Measurements from ENCODE around the gene GOPC.

GOPC gene

DNA sequence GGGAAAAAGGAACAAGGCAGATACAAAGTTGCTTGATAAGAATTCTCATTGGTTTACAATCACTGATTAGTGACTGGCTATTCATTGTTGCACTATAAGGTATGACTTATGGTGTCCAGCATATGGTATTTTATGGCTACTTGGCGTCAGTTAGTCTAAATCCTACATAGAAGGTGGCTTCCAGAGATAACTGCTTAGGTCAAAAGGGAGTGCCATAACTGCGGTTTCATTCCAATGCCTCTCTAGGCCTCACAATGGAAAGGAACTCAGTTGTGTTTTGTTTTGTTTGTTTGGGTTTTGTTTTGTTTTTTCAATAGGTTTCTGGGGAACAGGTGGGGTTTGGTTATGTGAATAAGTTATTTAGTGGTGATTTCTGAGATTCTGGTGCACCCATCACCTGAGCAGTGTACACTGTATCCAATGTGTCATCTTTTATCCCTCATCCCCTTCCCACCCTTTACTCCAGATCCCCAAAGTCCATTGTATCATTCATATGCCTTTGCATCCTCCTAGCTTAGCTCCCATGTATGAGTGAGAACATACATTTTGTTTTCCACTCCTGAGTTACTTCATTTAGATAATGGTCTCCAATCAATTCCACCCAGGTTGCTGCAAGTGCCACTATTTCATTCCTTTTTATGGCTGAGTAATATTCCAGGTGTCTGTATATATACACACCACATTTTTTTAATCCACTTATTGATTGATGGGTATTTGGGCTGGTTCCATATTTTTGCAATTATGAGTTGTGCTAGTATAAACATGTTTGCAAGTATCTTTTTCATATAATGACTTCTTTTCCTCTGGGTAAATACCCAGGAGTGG is 7.0 kb downstream of the GOPC start:
- no peak for DNase-seq (ENCODE audit: low read depth in 2 of 2)

GRCh38 chr6:117592983-117593759 is 9.1 kb downstream of the GOPC start:
- DNase-seq (ENCODE audit: low read depth in 2 of 2), result no peak

- DNase-seq (ENCODE audit: low read depth in 2 of 2), result no peak
Measured at GRCh38 chr6:117591405-117591804, 10.9 kb downstream of the GOPC start.

- DNase-seq (ENCODE audit: low read depth in 2 of 2), result no peak
Measured at GRCh38 chr6:117590447-117590846, 11.9 kb downstream of the GOPC start.

- DNase-seq (ENCODE audit: low read depth in 2 of 2), result no peak
Measured at GRCh38 chr6:117585647-117586046, 16.7 kb downstream of the GOPC start.

DNA sequence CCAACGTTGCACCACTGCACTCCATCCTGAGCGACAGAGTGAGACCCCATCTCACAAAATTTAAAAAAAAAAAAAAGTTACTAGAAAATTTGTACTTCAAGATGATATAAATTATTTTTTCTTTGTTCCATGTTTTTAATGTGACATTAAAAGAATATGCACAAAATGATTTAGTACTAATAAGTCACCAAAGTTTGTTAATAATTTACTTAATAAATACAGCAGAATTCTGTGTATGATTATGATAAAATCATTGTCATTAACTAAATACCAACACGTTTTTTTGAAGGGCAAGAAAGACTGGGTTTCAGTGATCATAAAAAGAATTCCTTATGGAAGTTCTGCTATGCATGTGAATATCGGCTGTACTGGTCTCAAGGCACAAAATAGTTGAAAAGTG is 28.1 kb downstream of the GOPC start:
- no peak for DNase-seq (ENCODE audit: low read depth in 2 of 2)

DNA sequence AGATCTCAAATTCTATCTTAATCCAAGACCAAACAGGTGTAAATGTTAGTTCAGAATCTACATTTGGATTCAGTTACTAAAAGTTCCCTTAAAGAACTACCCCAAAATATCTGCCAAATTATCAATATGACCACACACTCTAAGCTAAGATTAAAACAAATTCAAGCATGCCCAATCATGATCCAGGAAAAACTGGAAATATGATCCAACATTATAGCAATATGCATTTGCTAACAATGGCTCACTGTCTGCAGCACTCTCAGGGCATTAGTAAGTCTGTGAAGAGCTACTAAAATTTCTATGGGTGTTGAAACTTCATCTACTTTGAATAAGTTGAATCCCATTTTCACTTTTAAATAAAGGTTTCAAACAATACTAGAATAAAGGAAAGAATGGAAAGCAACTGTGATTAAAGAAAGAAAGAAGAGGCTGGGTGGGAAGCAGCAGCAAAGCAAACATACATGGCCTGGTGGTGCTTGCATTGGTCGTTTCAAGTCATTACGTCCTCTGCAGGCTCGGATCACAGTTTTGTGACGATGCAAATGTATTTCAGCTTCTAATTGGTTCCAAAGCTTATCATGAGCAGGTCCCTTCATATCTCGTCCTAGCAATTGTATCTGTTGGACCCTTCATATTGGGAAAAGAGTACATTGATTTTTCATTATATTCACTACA is 29.2 kb downstream of the GOPC start:
- DNase-seq (ENCODE audit: low read depth in 2 of 2), result no peak

GRCh38 chr6:117568831-117569410 is 33.4 kb downstream of the GOPC start:
- no peak for DNase-seq (ENCODE audit: low read depth in 2 of 2)

GRCh38 chr6:117568247-117568646 is 34.1 kb downstream of the GOPC start:
- no peak for DNase-seq (ENCODE audit: low read depth in 2 of 2)

GRCh38 chr6:117564681-117565080 is 37.6 kb downstream of the GOPC start:
- DNase-seq (ENCODE audit: low read depth in 2 of 2), result no peak

DNA sequence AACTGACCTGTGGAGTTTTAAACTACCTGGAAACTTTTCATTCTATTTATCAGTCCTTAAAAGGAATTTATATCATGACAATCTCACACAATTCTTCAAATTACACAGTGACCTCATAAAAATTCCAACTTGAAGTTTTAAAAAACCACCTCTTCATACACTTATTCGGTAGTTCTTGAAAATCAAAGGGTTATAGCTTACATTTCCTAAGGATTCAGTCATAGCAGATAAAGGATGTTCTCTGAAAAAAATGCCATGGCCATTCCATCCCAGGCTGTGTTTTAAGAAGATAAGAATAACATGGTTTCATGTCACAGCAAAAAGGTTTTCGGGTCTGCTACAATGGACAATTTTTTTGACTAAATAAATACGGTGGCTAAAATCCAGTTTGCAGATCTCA is 41.2 kb downstream of the GOPC start:
- DNase-seq (ENCODE audit: low read depth in 2 of 2), result no peak

DNA sequence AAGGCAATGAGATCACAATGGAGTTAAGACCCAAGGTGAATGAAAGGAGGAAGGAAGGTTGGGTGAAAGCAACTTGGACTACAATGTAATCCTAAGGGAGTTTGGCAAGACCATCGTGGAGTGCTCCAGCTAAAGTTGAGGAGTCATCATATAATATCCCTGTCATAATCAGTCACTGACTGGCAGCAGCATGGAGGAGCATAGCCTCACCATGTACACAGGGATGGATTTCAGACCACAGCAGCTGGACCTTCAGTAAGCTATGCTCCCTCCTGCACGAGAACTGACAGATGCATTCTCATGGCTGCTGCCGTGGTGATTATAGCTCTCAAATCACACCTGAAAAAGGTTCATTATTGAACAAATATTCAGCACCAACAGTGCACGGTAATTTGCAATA is 43.0 kb downstream of the GOPC start:
- no peak for DNase-seq (ENCODE audit: low read depth in 2 of 2)

DNA sequence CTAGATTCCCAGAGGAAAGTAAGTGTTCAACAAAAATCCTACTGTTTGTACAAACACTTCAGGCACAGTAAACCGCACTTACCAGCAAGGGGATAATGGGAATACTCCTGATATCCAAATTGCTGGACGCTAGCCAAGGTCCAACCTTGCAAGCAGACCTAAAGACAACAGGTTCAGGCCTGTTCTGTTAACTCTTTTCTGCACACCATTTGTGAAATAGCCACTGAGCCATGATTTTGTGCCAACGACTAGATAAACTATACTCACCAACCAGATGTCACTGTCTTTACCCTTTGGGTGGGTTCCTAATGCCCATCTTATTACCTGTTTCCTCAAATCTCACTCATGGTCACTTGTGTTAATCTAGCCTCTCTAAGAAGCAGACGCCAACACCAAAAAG is 43.5 kb downstream of the GOPC start:
- DNase-seq (ENCODE audit: low read depth in 2 of 2), result no peak

- DNase-seq (ENCODE audit: low read depth in 2 of 2), result no peak
Measured at GRCh38 chr6:117557951-117558350, 44.4 kb downstream of the GOPC start.

DNA sequence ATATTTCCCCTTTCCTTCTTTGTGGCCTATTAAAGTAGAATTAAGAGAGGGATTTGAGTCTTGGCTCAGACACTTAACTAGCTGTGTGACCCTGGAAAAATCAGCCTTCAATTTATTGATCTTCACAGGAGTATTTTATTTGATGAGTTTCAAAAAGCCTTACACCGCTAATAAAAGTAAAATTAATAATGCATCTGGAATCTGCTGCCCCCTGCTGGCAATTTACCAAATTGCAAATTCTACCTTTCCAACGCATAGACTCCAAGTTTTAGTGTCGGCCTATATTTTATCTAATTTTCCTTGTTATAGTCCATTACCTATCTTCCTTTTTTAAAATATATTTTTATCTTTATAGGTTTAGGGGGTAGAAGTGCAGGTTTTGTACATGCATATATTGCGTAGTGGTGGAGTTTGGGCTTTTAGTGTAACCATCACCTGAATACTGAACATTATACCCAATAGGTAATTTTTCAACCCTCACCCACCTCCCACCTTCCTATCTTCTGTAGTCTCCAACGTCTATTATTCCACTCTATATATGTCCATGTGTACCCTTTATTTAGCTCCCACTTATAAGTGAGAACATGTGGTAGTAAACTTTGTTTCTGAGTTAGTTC is 46.3 kb downstream of the GOPC start:
- DNase-seq (ENCODE audit: low read depth in 2 of 2), result no peak

DNA sequence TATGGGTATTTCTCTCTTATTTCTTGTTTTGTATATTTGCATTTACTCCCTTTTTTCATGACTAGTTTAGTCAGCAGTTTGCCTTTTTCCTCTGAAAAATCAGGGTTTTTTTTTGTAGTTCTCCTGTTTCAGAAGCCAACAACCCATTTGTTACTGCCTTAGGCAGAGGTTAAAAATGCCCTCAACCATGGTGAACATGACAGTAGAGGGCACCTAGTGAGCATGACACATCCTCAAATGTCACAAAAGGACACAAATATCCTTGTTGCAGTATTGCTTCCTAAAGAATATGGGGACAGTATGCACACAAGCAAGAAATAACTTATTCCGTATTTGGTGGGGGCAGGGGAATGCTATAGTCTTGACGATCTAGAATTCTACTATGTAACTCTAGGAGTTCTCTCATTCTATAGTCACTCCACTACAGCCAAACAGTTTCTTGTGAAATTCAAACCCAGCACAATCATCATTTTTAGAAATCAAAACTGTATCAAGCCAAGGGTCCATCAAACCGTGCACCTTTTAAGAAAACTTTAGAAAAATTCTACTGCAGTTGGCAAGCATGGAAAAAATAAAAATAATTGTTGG is 47.0 kb downstream of the GOPC start:
- DNase-seq (ENCODE audit: low read depth in 2 of 2), result no peak

DNA sequence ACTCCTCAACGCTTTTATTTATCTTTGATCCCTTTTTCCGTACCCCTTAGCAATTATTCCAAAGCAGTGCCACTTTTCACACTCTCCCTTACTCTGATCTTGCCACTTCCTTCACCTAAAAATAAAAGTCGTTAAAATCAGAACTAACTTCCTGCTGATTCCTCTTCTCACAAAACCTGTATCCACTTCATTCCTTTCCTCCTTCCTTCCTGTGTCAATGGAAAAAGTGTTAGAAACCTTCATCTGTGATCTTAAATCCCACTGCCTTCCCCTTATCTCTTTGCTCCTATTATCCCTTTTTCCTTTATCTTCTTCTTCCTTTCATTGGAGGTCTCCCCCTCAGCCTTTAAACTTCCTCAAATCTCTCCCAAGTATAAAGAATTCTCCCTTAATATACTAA is 49.2 kb downstream of the GOPC start:
- no peak for DNase-seq (ENCODE audit: low read depth in 2 of 2)

DNA sequence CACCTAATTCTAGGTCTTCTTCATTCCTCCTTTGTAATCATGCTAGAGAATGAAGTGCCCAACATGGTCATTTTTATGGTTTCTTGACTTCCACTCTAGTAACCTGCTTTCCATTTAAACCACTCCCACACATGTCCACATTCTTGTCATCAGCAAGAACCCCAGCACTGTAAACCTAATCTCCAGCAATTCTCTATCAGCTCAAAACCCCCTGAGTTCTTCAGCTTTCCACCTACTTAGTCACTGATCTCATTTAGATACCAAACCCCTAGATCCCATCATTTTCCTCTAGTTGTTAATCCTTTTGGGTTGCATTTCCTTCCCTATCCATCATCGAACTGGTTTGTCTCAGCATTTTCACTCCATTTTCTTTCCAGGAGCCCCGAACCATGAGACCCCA is 49.7 kb downstream of the GOPC start:
- DNase-seq (ENCODE audit: low read depth in 2 of 2), result no peak

- DNase-seq (ENCODE audit: low read depth in 2 of 2), result no peak
Measured at GRCh38 chr6:117550618-117551242, 51.6 kb downstream of the GOPC start.

- DNase-seq (ENCODE audit: low read depth in 2 of 2), result no peak
Measured at GRCh38 chr6:117550078-117550600, 52.2 kb downstream of the GOPC start.

DNA sequence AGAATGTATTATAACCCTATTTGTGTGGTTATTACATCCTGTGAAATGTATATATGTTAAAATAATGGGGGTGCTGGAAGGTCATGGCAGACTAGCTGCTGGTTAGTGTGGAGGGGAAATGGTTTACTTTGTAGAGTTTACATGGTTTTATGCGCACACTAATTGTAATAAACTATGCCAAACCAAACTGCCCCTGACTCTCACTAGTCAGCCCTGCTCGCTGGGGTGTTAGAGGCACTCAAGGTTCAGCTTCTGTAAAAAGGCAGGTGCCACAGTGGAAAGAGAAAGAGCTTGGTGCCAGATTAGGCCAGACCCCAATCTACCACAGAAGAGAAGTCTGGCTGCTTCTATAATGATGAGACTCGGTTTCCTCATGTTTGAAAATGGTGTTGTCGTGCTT is 52.7 kb downstream of the GOPC start:
- DNase-seq (ENCODE audit: low read depth in 2 of 2), result no peak

Measured in fibroblast of skin of left biceps (primary cell).